ENCODE data around the gene LDB3. TPM values are rescaled to one million over a fixed set of nuclear protein-coding genes. Genes with fewer than 3 reads are reported as not detected.

The LDB3 gene
- total RNA-seq, 5 donors from 2014 or later (not counting 1 experiment from before 2014, with no cell fraction given): 0.07 to 0.16 (median 0.12) TPM; not detected in 2

DNA sequence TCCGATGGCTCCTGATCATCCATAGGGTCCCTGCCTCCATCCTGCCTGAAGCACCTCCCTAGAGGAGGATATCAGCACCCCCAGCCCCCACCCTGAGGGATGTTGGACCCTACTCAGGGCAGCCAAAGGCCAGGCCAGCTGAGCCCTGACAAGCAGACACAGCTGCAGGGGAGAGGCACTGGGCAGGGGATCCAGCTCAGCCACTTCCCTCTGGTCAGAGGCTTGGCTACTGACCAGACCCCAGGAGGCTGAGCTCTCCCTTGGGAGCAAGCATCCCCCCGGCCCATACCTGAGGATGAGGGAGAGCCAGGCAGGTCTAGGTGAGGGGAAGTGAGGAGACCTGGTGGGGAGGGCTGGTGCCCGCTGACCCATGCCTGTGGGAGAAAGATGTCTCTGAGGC, 6.6 kb downstream of the LDB3 start:
- Mint-ChIP-seq H3K36me3 (no peaks in the 10 kb centered on the region), H3K9me3 (no peaks in the 10 kb centered on the region), H3K27me3 (peaks cover 0 to 3% of the 10 kb centered on the region in 2 donors), H3K4me1 (no peaks in the 10 kb centered on the region), H3K27ac (no peak overlapping the region), H3K4me3 (no peak overlapping the region)
- no peak for ATAC-seq (replicated peaks in 1 of 4)
- H3K36me3 ChIP-seq (ENCODE audit: control insufficient read depth in 2 of 2, extremely low read depth in 1 of 2, insufficient read depth in 1 of 2, low read length in 1 of 2): no peaks in the 10 kb centered on the region
- peaks cover 0 to 18% of the 10 kb centered on the region in 2 experiments for H3K27me3 ChIP-seq (replicated peaks in 1 of 2; ENCODE audit: control insufficient read depth in 2 of 2, extremely low read depth in 1 of 2, insufficient read depth in 2 of 2, low read length in 1 of 2)
- no peaks in the 10 kb centered on the region for H3K9me3 ChIP-seq
- 73% methylated on average over 2 of the region's 3 CpGs for WGBS (ENCODE audit: insufficient coverage)
- H3K27ac ChIP-seq (ENCODE audit: low read length): no peak overlapping the region
- no peaks in the 10 kb centered on the region for H3K4me1 ChIP-seq (ENCODE audit: control insufficient read depth in 1 of 2, extremely low read depth in 1 of 2, insufficient read depth in 2 of 2, low read length in 2 of 2)
- ChIA-PET POLR2A (no interaction called here), CTCF (interaction anchor here in 1 of 2 donors (1.0 kb wide), 1 partner anchor 21 kb away, joined by 3 read pairs; no protein-coding TSS in a partner anchor)
- no peak for DNase-seq
- no peak overlapping the region for H3K4me3 ChIP-seq (ENCODE audit: control insufficient read depth in 1 of 2, extremely low read depth in 1 of 2, low read length in 1 of 2)

DNA sequence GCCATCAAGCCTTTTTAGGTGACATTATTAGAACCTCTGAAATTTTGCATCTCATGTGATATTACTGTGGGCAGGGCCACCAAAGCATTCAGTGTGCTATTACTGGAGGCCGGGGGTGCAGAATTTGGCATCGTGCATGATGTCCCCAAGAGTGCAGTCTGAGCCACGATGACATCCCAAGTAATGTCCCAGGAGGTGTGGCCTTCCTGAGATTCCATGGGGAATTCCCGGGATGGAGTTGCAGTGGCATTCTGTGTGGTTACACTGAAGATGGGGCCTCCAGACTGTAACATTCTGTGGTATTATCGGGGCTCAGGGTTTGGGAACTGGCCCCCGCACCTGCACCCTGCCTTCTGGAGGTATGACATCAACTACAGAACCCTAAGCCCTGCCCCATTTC, 9.1 kb downstream of the LDB3 start:
- no peaks in the 10 kb centered on the region for H3K36me3 ChIP-seq (ENCODE audit: control insufficient read depth in 2 of 2, extremely low read depth in 1 of 2, insufficient read depth in 1 of 2, low read length in 1 of 2)
- Mint-ChIP-seq H3K4me3 (no peak overlapping the region), H3K36me3 (no peaks in the 10 kb centered on the region), H3K27ac (no peak overlapping the region), H3K9me3 (no peaks in the 10 kb centered on the region), H3K27me3 (peaks cover 0 to 3% of the 10 kb centered on the region in 2 donors), H3K4me1 (no peaks in the 10 kb centered on the region)
- peaks cover 0 to 24% of the 10 kb centered on the region in 2 experiments for H3K27me3 ChIP-seq (replicated peaks in 1 of 2; ENCODE audit: control insufficient read depth in 2 of 2, extremely low read depth in 1 of 2, insufficient read depth in 2 of 2, low read length in 1 of 2)
- CTCF ChIA-PET: no interaction called here
- no peaks in the 10 kb centered on the region for H3K9me3 ChIP-seq
- ATAC-seq (replicated peaks in 1 of 4): no peak
- DNase-seq: no peak
- POLR2A ChIA-PET: no interaction called here
- WGBS (ENCODE audit: insufficient coverage): 80% methylated on average over 5 of the region's 6 CpGs
- H3K4me3 ChIP-seq (ENCODE audit: control insufficient read depth in 1 of 2, extremely low read depth in 1 of 2, low read length in 1 of 2): no peak overlapping the region
- no peaks in the 10 kb centered on the region for H3K4me1 ChIP-seq (ENCODE audit: control insufficient read depth in 1 of 2, extremely low read depth in 1 of 2, insufficient read depth in 2 of 2, low read length in 2 of 2)
- H3K27ac ChIP-seq (ENCODE audit: low read length): no peak overlapping the region

DNA sequence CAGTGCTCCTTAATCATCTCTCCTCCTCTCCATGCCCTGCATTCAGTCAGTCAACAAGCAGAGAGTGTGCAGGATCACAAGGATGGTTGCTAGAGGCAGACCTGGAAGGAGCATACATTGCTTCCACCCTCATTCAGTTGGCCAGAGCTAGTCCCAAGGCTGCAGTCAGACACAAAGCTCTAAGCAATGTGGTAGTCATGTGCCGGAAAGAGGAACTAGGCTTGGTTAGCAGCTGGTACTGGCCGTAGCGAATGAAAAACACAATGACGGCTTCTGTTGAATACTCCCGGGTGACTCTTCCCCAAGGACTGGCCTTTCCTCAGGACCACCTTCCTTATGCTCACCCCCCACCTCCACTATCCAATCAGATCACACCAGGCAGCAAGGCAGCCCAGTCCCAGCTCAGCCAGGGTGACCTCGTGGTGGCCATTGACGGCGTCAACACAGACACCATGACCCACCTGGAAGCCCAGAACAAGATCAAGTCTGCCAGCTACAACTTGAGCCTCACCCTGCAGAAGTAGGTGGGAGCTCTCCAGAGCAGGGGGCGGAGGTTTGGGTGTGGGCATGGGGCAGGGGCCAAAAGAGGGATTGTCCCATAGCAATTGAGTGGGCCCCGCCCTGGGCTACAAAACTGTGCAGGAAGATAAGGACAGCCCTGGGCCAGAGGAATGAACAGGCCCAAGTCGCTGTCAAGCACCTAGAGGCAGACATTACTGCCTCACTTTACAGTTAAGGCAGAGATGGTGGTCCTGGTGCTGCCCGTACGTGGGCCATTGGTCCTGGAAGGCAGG, 10.9 kb downstream of the LDB3 start:
- no peaks in the 10 kb centered on the region for H3K4me1 ChIP-seq (ENCODE audit: control insufficient read depth in 1 of 2, extremely low read depth in 1 of 2, insufficient read depth in 2 of 2, low read length in 2 of 2)
- H3K36me3 Mint-ChIP-seq: no peaks in the 10 kb centered on the region
- no peak overlapping the region for H3K27ac ChIP-seq (ENCODE audit: low read length)
- no peak for DNase-seq
- H3K9me3 ChIP-seq: no peaks in the 10 kb centered on the region
- peaks cover 0 to 25% of the 10 kb centered on the region in 2 experiments for H3K27me3 ChIP-seq (replicated peaks in 1 of 2; ENCODE audit: control insufficient read depth in 2 of 2, extremely low read depth in 1 of 2, insufficient read depth in 2 of 2, low read length in 1 of 2)
- ATAC-seq (replicated peaks in 1 of 4): no peak
- ChIA-PET POLR2A (no interaction called here), CTCF (no interaction called here)
- peaks cover 0 to 7% of the 10 kb centered on the region in 2 donors for H3K27me3 Mint-ChIP-seq
- no peaks in the 10 kb centered on the region for H3K4me1 Mint-ChIP-seq
- H3K4me3 ChIP-seq (ENCODE audit: control insufficient read depth in 1 of 2, extremely low read depth in 1 of 2, low read length in 1 of 2): no peak overlapping the region
- H3K4me3 Mint-ChIP-seq: no peak overlapping the region
- no peak overlapping the region for H3K27ac Mint-ChIP-seq
- H3K9me3 Mint-ChIP-seq: no peaks in the 10 kb centered on the region
- H3K36me3 ChIP-seq (ENCODE audit: control insufficient read depth in 2 of 2, extremely low read depth in 1 of 2, insufficient read depth in 1 of 2, low read length in 1 of 2): no peaks in the 10 kb centered on the region
- 81% methylated on average over 12 of the region's 13 CpGs for WGBS (ENCODE audit: insufficient coverage)

DNA sequence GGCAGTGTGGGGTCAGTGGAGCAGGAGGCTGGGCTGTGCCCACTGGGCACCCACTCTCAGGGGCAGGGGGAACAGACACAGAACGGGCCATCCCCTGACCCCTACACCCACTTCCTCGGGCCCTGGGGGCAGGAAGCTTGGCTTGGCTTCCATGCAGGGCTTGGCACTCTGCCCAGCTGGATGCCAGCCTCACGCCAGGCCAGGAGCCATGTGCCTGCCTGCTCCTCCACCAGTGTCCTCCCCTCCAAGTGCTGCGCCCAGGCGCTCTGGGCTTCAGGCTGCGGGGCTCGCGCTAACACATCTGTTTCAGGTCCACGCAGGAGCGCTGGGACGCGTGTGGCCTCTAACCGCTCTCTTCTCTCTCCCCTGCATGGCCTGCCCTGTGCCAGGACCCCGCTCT, 12.7 kb downstream of the LDB3 start:
- Histone ChIP-seq H3K4me3 (ENCODE audit: control insufficient read depth in 1 of 2, extremely low read depth in 1 of 2, low read length in 1 of 2) (no peak overlapping the region), H3K27me3 (replicated peaks in 1 of 2; ENCODE audit: control insufficient read depth in 2 of 2, extremely low read depth in 1 of 2, insufficient read depth in 2 of 2, low read length in 1 of 2) (peaks cover 0 to 41% of the 10 kb centered on the region in 2 experiments), H3K4me1 (ENCODE audit: control insufficient read depth in 1 of 2, extremely low read depth in 1 of 2, insufficient read depth in 2 of 2, low read length in 2 of 2) (no peaks in the 10 kb centered on the region), H3K36me3 (ENCODE audit: control insufficient read depth in 2 of 2, extremely low read depth in 1 of 2, insufficient read depth in 1 of 2, low read length in 1 of 2) (no peaks in the 10 kb centered on the region), H3K27ac (ENCODE audit: low read length) (no peak overlapping the region), H3K9me3 (no peaks in the 10 kb centered on the region)
- DNase-seq (no peak), ATAC-seq (replicated peaks in 1 of 4) (no peak)
- Mint-ChIP-seq H3K4me3 (no peak overlapping the region), H3K36me3 (no peaks in the 10 kb centered on the region), H3K27me3 (peaks cover 0 to 12% of the 10 kb centered on the region in 2 donors), H3K4me1 (no peaks in the 10 kb centered on the region), H3K27ac (no peak overlapping the region), H3K9me3 (no peaks in the 10 kb centered on the region)
- ChIA-PET POLR2A (interaction anchor here in 1 of 2 donors (0.6 kb wide), 1 partner anchor 231 kb away, joined by 3 read pairs; no protein-coding TSS in a partner anchor), CTCF (interaction anchor here in 1 of 2 donors (0.6 kb wide), 1 partner anchor 349 kb away, joined by 8 read pairs; no protein-coding TSS in a partner anchor)
- 76% methylated on average over 14 of the region's 14 CpGs for WGBS (ENCODE audit: insufficient coverage)

DNA sequence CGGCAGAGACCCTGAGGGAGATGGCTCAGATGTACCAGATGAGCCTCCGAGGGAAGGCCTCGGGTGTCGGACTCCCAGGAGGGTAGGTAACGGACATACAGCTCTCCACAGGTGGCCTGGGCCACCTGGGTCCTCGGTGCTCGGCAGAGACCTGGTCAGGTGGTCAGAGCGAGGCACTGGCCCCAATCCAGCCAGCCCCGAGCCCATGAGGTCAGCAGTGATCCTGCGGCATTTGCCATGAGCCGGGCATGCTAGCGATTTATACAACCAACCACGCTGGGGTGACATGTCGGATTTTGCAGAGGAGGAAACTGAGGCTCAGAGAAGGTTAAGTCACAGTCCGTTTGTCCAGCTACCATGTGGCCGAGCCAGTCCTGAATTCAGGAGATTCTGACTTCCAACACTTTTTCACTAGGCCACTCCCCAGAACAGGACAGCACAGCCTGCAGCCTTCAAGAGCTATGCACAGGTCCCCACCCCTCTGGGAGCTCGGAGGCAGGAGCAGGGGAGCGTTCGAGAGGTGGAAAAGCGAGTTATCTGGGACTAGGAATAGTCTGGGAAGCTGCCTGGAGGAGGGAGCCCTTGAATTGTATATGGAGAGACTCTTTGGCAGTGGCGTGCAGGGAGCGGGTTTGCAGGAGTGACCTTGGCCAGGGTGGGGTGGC, 13.5 kb downstream of the LDB3 start:
- Histone ChIP-seq H3K27ac (ENCODE audit: low read length) (no peak overlapping the region), H3K36me3 (ENCODE audit: control insufficient read depth in 2 of 2, extremely low read depth in 1 of 2, insufficient read depth in 1 of 2, low read length in 1 of 2) (no peaks in the 10 kb centered on the region), H3K4me1 (ENCODE audit: control insufficient read depth in 1 of 2, extremely low read depth in 1 of 2, insufficient read depth in 2 of 2, low read length in 2 of 2) (no peaks in the 10 kb centered on the region), H3K9me3 (no peaks in the 10 kb centered on the region), H3K27me3 (replicated peaks in 1 of 2; ENCODE audit: control insufficient read depth in 2 of 2, extremely low read depth in 1 of 2, insufficient read depth in 2 of 2, low read length in 1 of 2) (peaks cover 0 to 44% of the 10 kb centered on the region in 2 experiments), H3K4me3 (ENCODE audit: control insufficient read depth in 1 of 2, extremely low read depth in 1 of 2, low read length in 1 of 2) (no peak overlapping the region)
- Mint-ChIP-seq H3K27ac (no peak overlapping the region), H3K4me3 (no peak overlapping the region), H3K9me3 (no peaks in the 10 kb centered on the region), H3K36me3 (no peaks in the 10 kb centered on the region), H3K27me3 (peaks cover 0 to 12% of the 10 kb centered on the region in 2 donors), H3K4me1 (no peaks in the 10 kb centered on the region)
- POLR2A ChIA-PET: interaction anchor here in 1 of 2 donors (0.6 kb wide), 1 partner anchor 230 kb away, joined by 3 read pairs; no protein-coding TSS in a partner anchor
- ATAC-seq (replicated peaks in 1 of 4): no peak
- DNase-seq: no peak
- CTCF ChIA-PET: no interaction called here
- 76% methylated on average over 21 of the region's 22 CpGs for WGBS (ENCODE audit: insufficient coverage)

DNA sequence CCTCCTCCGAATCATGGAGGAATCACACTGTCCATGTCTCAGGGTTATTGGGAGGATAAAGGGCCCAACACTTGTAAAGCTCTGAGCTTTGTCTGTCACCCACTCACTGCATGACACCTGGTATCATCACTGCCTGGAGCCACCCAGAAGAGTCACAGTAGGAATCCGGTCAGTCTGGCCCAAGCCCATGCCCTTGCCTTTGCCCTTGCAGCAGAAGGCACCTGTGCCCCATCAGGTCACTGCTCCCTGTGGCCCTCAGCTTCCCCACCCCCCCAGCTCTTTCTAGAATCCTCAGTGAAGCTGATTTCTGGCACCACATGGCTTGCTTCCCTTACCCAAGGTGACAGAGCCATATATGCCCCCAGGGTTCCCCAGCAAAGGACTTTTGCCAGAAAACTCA, 14.4 kb downstream of the LDB3 start:
- no peaks in the 10 kb centered on the region for H3K36me3 Mint-ChIP-seq
- H3K4me1 ChIP-seq (ENCODE audit: control insufficient read depth in 1 of 2, extremely low read depth in 1 of 2, insufficient read depth in 2 of 2, low read length in 2 of 2): no peaks in the 10 kb centered on the region
- no peak overlapping the region for H3K27ac Mint-ChIP-seq
- H3K36me3 ChIP-seq (ENCODE audit: control insufficient read depth in 2 of 2, extremely low read depth in 1 of 2, insufficient read depth in 1 of 2, low read length in 1 of 2): no peaks in the 10 kb centered on the region
- ChIA-PET POLR2A (no interaction called here), CTCF (no interaction called here)
- no peak for ATAC-seq (replicated peaks in 1 of 4)
- H3K27me3 ChIP-seq (replicated peaks in 1 of 2; ENCODE audit: control insufficient read depth in 2 of 2, extremely low read depth in 1 of 2, insufficient read depth in 2 of 2, low read length in 1 of 2): peaks cover 0 to 42% of the 10 kb centered on the region in 2 experiments
- no peak for DNase-seq
- H3K27me3 Mint-ChIP-seq: peaks cover 0 to 12% of the 10 kb centered on the region in 2 donors
- no peak overlapping the region for H3K27ac ChIP-seq (ENCODE audit: low read length)
- no peak overlapping the region for H3K4me3 ChIP-seq (ENCODE audit: control insufficient read depth in 1 of 2, extremely low read depth in 1 of 2, low read length in 1 of 2)
- 68% methylated on average over 2 of the region's 2 CpGs for WGBS (ENCODE audit: insufficient coverage)
- no peaks in the 10 kb centered on the region for H3K9me3 Mint-ChIP-seq
- no peaks in the 10 kb centered on the region for H3K9me3 ChIP-seq
- H3K4me1 Mint-ChIP-seq: no peaks in the 10 kb centered on the region
- no peak overlapping the region for H3K4me3 Mint-ChIP-seq

Data from T-cell (primary cell).